B cell (primary cell): ENCODE measurements around the gene IST1.

Experiments
- EZH2 ChIP-seq: IDR thresholded peaks from 2 replicates; pipeline ENCODE4 v1.6.1; 2012; ENCODE audit warnings: borderline replicate concordance, low read depth, mild to moderate bottlenecking, moderate library complexity, low read length; ENCODE audit not compliant: insufficient read depth, poor library complexity, severe bottlenecking
- TF ChIP-seq, protein P1 (sequence below): fragments of 200-600 bp; IDR thresholded peaks from one replicate; pipeline ENCODE4 v1.8.0; 2022; ENCODE audit warnings: antibody characterized with exemption, mild to moderate bottlenecking

DNA sequence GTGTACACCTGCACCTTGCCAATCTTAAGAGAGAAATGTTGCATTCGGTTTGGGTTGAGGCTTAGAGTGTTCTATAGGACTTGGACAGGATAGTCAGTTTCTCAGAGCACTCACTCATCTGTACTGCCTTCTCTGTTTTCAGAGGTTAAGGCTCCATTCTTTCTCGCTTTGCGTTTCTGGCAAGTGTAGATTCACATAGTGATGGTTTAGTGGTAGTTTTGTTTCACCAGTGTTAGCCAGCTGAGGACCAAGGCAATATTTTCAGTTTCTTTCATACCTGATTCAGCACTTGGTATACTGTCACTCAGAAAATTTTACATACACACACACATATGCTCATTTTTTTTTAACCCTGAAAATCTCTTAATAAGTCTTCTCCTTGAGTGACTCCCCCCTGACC, 48.2 kb upstream of the IST1 start:
- TF ChIP-seq, protein P1, sequence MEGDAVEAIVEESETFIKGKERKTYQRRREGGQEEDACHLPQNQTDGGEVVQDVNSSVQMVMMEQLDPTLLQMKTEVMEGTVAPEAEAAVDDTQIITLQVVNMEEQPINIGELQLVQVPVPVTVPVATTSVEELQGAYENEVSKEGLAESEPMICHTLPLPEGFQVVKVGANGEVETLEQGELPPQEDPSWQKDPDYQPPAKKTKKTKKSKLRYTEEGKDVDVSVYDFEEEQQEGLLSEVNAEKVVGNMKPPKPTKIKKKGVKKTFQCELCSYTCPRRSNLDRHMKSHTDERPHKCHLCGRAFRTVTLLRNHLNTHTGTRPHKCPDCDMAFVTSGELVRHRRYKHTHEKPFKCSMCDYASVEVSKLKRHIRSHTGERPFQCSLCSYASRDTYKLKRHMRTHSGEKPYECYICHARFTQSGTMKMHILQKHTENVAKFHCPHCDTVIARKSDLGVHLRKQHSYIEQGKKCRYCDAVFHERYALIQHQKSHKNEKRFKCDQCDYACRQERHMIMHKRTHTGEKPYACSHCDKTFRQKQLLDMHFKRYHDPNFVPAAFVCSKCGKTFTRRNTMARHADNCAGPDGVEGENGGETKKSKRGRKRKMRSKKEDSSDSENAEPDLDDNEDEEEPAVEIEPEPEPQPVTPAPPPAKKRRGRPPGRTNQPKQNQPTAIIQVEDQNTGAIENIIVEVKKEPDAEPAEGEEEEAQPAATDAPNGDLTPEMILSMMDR, result no peak
- no peak for TF ChIP-seq EZH2
